Measurements from ENCODE around the gene BEST3.
"Not testable (repeated sequence)": the region's sequence is repeated elsewhere in the genome, so short reads cannot be mapped to it uniquely, and the experiment has no call there.

Gene BEST3

DNA sequence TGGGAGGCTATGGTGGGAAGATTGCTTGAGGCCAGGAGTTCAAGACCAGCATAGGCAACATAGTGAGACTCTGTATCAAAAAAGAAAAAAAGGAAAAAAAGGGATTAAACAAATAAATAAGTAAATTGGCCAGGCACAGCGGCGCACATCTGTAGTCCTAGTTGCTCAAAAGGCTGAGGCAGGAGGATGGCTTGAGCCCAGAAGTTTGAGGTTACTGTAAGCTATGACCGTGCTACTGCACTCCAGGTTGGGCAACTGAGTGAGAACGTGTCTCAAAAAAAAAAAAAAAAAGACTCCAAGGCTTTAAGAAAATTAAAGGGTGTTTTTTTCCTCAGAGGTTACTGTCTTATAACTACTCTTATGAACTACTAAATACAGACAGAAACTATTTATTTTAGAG is 11.7 kb downstream of the BEST3 start:
- no peak for DNase-seq

- no peak for DNase-seq
Measured at GRCh38 chr12:69686731-69687130, 12.4 kb downstream of the BEST3 start.

GRCh38 chr12:69685810-69686209 is 13.3 kb downstream of the BEST3 start:
- DNase-seq, result no peak

GRCh38 chr12:69684466-69684865 is 14.6 kb downstream of the BEST3 start:
- DNase-seq, result no peak

GRCh38 chr12:69682110-69682755 is 16.9 kb downstream of the BEST3 start:
- no peak for DNase-seq

- no peak for DNase-seq
Measured at GRCh38 chr12:69679119-69679518, 20.0 kb downstream of the BEST3 start.

DNA sequence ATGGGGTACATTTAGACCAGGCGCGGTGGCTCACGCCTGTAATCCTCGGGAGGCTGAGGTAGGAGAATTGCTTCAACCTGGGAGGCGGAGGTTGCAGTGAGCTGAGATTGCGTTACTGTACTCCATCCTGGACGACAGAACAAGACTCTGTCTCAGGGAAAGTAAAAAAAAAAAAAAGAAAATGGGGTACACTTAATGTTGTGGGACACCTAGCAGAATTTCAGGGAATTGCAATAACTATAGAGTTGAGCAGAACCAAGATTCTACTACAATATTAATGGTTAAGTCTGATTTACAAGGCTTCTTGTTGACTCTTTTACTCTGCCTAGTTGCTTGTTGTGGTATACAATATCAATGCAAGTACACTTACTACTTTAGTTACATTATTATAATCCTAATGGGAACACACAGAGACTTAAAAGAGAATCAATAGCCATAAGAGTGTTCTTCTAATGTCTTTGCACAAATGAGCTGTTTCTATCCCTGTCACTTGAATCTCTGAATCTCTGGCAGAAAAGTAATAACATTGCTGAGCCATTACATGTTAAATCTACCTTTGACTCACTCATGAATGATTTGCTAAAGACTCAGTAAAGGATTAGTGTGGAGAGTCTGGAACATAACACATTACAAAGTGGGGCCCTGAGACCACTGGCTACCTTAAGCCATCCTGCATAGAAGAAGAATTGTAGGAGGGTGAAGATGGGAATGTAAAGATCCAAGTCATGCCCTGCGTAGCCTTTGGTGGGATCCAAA is 22.7 kb downstream of the BEST3 start:
- DNase-seq, result no peak

DNA sequence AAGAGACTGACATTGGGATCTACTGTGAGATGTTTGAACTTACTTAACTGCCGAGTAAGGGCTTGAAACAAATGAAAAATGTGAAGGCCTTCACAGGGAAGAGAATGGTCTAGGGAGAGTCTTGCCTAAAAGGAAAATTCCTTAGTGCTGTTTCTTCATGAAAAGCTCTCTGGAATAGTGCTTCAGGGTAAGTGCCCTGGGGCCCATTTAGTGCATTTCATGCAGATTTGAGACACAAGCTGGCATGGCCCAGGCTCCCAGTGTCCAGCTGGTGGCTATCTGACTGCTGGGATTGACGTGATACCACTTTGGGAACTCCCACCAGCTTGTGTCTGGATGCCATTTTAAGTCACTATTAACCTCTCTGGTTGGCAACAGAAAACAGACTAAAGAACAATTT is 26.9 kb downstream of the BEST3 start:
- DNase-seq, result no peak

DNA sequence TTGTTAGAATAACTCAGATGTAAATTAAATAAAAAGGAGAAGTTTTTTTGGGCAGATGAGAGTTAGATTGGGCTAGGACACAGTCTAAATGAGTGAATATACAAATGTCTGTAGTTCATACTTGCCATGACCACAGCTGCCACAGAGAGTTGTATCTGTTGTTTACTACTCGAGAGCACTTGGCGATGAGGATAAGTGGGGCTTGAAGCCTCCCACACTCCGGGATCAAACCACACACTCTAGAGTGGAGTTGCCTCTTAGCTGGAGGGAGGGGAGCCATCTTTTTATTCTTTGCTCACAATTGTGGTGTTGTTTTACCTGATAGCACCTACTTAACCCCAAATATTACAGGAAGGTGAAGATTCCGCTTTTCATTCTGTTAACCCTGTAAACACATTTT is 27.5 kb downstream of the BEST3 start:
- DNase-seq, result no peak

DNA sequence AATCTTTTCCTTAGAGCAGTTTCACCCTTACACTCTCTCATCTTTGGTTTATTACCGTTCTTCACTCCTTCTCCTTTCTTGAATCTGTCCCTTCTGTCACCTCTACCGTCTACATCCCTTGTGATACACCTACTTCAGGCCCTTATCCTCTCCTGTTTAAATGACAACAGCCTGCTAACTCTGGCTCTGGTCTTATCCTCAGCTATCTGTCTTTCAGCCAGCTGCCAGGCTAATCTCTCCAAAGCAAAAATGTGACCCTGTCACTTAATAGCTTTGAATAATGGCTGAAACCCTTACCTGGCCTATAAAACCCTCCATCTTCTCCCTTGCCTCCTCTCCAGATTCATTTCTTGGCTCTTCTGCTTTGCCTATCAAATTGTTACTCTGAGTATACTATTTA is 32.3 kb downstream of the BEST3 start:
- DNase-seq, result no peak

- not testable (repeated sequence) for DNase-seq
Measured at GRCh38 chr12:69664930-69665377, 34.1 kb downstream of the BEST3 start.

- DNase-seq, result no peak
Measured at GRCh38 chr12:69663726-69664125, 35.4 kb downstream of the BEST3 start.

- DNase-seq, result no peak
Measured at GRCh38 chr12:69662764-69663163, 36.3 kb downstream of the BEST3 start.

DNA sequence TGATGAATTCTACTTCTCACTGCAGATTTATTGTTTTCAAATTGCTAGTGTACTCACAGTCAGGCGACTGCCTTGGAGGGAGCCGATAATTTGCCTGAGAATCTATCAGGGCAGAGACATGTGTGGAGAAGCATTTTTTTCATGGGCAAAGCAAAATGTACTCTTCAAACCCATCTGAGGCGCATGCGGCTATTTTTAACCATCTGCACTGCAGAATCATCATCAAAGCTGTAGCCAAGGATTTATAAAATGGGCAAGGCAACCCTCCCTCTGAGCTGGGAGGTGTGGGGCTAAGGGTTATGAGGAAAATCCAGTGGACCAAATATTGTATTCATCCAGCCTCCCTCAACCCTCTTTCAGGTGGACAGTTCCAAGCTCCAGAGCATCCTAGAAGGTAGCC is 37.7 kb downstream of the BEST3 start:
- no peak for DNase-seq

GRCh38 chr12:69660164-69660863 is 38.8 kb downstream of the BEST3 start:
- no peak for DNase-seq

DNA sequence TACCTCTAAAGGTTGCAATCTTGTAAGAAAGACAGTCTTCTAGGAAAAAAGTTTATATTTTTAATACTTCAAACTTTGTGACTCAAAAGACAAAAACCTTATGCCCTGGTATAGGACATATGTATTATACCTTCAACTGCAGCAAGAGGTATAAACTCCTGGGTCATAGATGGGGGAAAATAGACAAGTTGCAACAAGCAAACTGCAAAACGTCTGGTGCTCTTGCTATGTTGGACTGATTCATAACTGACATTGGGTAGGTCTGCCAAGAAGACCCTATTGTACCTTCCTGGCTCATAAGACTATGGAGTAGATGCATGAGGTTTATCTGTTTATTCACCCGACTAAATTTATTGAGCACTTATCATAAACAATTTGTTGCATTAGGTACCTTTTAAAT is 40.9 kb downstream of the BEST3 start:
- no peak for DNase-seq

DNA sequence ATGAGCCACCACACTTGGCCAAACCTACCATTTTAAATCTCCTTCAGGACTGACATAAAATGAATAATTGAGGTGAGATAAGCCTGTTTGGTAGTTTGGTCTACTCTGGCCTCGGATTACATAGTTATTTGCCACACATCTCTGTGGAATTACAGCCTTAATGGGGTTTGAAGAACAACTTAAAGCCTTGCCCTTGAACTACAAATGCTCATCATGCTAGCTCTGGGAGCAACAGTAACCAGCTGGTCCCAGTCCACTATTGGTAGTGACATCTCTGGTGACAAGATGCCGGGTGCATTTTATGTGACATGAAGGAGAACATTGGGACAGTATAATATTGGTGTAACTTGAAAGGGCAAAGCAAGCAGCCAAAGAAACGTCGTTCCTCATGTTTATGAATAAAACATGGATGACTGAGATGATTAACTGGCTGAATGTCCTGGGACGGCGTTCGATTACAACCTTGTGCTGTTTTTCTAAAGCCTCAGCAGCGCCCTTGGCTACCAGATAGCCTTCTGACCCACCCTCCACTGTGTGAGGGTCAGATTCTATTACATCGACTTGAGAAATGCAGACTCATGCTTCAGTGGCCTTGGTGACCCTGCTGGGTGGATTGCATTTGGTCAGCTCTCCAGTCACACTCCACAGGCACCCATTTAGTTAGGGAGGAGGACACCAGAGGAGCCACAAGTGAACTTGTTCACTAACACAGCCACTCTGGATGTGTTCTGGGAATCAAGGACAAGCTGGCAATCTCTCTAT is 41.5 kb downstream of the BEST3 start:
- DNase-seq, result no peak

DNA sequence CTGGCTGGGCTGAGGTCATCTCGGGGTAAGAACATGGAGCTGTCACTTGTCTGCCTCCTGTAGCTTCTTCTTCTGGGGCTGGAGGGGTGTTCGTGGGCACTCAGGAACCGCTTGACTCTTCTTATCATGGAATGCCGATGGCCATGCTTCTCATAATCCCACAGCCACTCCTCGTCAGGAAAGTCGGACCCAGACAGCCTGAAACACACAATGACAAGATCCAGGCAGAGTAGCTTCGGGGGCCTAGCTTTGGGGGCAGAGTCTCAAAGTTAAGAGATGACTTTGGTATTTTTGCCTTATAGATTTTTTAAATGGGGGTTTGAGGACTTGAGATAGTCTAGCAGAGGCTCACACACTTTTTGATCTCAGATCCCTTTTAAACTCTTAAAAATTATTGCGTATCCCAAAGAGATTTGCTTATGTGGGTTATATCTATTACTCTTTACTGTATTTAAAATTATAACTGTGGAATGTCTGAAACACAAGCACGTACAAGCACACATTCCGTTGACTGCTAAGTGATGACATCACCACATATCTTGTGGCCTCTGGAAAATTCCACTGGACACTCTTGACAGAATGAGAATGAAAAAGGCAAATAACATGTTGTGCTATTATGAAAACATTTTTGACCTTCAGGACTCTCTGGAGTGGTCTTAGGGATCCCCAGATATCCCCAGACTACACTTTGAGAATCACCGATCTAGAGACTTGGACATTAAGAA is 43.3 kb downstream of the BEST3 start:
- DNase-seq, result no peak

DNA sequence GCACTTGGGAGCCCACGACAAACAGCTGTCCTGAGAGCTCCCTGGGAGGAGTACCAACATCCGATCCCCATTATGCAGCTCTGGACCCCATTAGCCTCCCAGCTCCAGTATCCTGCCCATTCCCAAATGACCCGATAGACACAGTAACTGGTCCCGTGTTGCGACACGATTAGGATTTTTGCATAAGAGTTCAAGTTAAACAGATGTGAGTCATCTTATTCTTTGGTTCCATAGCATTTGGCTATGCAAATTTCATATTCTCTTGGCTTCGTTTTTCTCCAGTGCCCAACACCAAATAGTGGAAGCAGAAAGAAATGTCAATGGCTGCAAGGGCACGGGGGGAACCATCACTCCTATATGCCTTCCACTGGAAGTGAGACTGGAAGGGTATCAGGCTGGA is 45.4 kb downstream of the BEST3 start:
- DNase-seq, result no peak

DNA sequence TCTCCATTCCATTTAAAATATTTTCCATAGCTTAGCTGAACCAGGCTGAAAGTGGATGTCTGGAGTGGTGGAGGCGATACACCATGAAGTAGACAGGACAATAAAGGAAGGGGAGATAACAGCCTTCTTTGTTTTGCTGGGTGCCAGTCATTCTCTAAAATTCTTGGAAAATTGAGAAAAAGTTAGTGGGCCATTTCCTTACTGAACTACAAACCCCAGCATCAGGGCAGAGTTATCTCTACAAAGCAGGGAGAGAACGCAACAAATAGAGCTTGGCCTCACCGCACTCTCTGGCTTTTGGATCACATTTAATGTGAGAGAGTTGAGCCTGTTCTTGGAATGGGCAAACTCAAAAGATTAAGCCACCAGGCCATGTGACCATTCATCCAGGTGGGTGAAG is 47.2 kb downstream of the BEST3 start:
- DNase-seq, result no peak

- DNase-seq, result no peak
Measured at GRCh38 chr12:69649529-69649928, 49.6 kb downstream of the BEST3 start.

DNA sequence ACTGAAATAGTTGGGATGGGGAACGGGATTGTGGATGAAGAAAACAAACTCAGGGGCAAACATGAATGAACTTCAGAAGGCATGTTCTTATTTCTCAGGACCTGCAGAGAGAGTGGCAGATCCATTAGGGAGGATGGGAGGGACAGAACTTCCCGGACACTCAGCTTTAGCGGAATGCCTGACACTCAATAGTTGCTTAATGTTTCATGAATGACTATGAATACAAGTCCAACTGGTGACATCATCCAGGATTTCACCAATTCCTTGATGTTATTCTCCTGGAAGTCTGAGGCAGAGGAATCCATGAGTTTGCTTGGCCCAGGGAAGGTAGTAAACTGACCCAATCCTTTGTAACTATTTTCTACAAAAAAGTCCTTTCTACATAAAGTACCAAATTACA is 50.6 kb downstream of the BEST3 start:
- no peak for DNase-seq

DNA sequence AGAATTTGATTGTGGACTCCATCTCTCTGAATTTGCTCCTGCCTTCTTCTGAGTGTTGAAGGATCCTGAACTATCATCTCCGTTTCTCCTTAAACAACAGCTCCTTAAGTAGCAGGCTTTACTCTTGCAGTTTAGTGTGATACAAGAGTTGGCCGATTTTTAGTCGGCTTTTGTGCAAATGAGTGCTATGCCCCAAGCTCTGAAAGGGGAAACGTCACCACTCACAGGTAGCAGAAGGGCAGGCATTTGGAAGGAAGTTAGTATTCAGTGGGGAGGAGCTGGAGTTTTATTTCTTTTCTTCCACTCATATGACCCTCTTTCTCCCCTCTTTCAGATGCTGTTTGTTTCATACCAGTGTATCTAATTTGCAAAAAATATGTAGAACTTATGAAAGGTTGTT is 51.9 kb downstream of the BEST3 start:
- DNase-seq, result no peak

Data from activated CD4-positive, alpha-beta T cell treated with anti-CD3 and anti-CD28 coated beads, Interleukin-2, amount 50 U/mL, for 48 hours (primary cell).